Measurements from ENCODE around the gene RREB1. TPM values are rescaled to one million over a fixed set of nuclear protein-coding genes. Genes with fewer than 3 reads are reported as not detected.

The RREB1 gene
- total and polyA plus RNA-seq, 4 donors = 3.5 to 44.7 (median 17.8) TPM

DNA sequence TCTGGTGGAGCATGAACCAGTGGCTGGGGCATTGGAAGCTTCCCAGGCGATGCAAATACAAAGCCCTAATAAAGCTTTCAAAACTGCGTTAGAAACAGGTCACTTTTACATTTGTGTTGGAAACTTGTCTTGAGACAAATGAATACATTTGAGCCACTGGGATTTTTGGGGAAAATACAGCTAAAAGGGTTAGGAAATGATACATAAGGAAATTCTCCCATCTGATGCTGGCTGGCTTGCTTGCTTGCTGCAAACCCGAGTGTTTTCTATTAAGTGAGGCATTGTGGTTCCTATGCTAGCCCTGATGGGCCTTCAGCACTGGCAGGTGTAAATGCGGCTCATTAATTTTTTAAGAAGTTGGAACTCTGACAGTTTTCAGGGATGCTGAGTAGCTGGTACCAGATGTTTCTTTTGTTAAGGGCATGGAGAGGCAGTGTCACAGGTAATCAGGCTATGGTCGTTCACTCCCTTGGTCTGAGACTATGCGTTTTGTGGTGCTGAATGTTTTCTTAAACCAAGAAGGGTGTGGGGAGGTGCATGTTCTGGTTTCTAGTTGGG lies 35.2 kb downstream of the RREB1 start:
- no peaks in the 10 kb centered on the region for H3K36me3 ChIP-seq (ENCODE audit: control insufficient read depth in 1 of 2, insufficient read depth in 2 of 2, low read length in 1 of 2)
- ATAC-seq (ENCODE audit: low FRiP score) (no peak), DNase-seq (no peak)
- H3K4me1 ChIP-seq (ENCODE audit: control insufficient read depth in 1 of 2, insufficient read depth in 2 of 2, low read length in 2 of 2) = peaks cover 2 to 7% of the 10 kb centered on the region in 2 donors
- H3K4me3 ChIP-seq (ENCODE audit: low read length in 2 of 2) = no peak overlapping the region
- WGBS, 2 donors = 73 to 80% methylated on average over 6 of the region's 6 CpGs
- peak overlapping the region in 1 of 2 donors; percentile 6 for H3K27ac ChIP-seq (ENCODE audit: low read depth in 1 of 2, low read length in 2 of 2)
- no peaks in the 10 kb centered on the region for H3K9me3 ChIP-seq (ENCODE audit: control insufficient read depth, low read length)
- no peaks in the 10 kb centered on the region for H3K27me3 ChIP-seq (ENCODE audit: control insufficient read depth in 1 of 2, insufficient read depth in 2 of 2, low read length in 1 of 2)
- intact Hi-C loops (cut with DNase I) = no loop called here

DNA sequence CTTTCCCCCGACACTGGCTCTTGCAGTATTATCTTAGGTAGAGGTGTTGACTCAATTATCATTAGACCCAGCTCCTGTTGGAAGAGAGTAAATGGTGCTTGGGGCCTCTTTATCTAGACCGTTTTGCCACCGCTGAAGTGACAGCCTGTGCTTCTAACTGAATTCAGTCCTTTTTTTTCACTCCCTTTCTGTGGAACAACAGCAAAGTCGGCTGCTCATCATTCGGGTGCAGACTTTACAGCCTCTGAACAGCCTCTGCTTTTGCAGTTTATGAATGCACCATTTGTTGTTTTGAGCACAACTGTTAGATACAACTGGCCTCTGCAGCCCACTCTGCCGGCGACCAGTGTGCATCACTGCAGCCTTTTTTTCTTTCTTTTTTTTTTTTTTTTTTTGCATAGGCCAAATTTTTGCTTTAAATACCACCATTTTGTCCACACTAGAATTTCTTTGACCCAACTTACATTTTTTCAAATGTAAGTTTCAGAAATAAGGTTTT lies 35.8 kb downstream of the RREB1 start:
- ATAC-seq (ENCODE audit: low FRiP score) = no peak
- no peak overlapping the region for H3K27ac ChIP-seq (ENCODE audit: low read depth in 1 of 2, low read length in 2 of 2)
- WGBS, 2 donors = 74 to 79% methylated on average over 7 of the region's 7 CpGs
- H3K36me3 ChIP-seq (ENCODE audit: control insufficient read depth in 1 of 2, insufficient read depth in 2 of 2, low read length in 1 of 2) = no peaks in the 10 kb centered on the region
- H3K27me3 ChIP-seq (ENCODE audit: control insufficient read depth in 1 of 2, insufficient read depth in 2 of 2, low read length in 1 of 2) = no peaks in the 10 kb centered on the region
- peaks cover 3 to 9% of the 10 kb centered on the region in 2 donors for H3K4me1 ChIP-seq (ENCODE audit: control insufficient read depth in 1 of 2, insufficient read depth in 2 of 2, low read length in 2 of 2)
- H3K9me3 ChIP-seq (ENCODE audit: control insufficient read depth, low read length) = no peaks in the 10 kb centered on the region
- intact Hi-C loops (cut with DNase I) = no loop called here
- H3K4me3 ChIP-seq (ENCODE audit: low read length in 2 of 2) = no peak overlapping the region
- no peak for DNase-seq

DNA sequence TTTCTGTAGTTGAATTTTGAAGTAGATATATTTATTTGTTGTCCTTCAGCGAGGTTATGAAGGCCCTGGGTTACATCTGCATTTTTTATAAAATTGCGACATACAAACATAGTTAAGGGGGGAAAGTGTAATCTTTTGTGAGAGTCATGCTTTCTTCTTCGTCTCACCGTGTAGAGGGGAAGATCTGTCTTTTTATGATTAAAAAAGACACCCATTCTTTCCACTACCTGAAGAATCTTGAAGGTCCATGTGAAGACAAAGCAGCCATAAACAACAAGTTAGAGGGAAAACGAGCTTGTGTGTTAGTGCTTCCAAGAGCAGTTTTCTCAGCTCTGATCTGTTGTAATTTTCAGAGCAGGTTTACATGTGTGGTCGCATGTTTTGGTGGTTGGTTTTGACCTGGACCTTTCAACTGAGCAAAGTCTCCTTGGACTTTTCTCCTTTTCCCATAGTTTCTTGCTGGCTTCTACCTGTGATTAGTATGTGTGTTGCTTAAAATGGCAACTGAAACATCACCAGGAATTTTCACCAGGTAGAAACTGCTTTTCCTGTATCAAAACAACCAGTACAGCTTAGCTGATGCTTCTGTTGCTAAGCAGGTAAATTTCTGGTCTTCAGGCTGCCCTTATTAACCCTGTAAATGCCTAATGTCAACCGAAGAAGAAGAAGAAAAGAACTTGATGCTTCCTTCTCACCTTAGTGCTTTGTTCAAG lies 37.3 kb downstream of the RREB1 start:
- no peak for ATAC-seq (ENCODE audit: low FRiP score)

DNA sequence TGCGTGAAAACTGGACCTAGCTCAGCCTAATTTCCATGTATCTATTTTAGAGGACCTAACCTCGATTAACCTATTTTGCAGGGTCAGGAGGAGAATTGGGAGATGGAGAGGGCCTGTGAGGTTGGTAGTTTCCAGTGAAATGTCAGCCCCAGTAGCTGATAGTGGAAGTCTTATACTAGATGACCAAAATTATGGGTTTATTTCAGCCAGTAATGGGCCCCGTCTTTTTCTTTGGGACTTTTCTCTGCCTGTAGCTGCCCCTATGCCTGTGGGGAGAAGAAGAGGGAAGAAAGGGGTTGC lies 37.8 kb downstream of the RREB1 start:
- no peak overlapping the region for H3K4me3 ChIP-seq (ENCODE audit: low read length in 2 of 2)
- no peak for DNase-seq
- H3K27me3 ChIP-seq (ENCODE audit: control insufficient read depth in 1 of 2, insufficient read depth in 2 of 2, low read length in 1 of 2) = no peaks in the 10 kb centered on the region
- intact Hi-C loops (cut with DNase I) = no loop called here
- peak overlapping the region; percentile 9 to 62 for H3K27ac ChIP-seq (ENCODE audit: low read depth in 1 of 2, low read length in 2 of 2)
- peaks cover 3 to 9% of the 10 kb centered on the region in 2 donors for H3K4me1 ChIP-seq (ENCODE audit: control insufficient read depth in 1 of 2, insufficient read depth in 2 of 2, low read length in 2 of 2)
- H3K36me3 ChIP-seq (ENCODE audit: control insufficient read depth in 1 of 2, insufficient read depth in 2 of 2, low read length in 1 of 2) = no peaks in the 10 kb centered on the region
- 83 to 85% methylated on average over 3 of the region's 3 CpGs for WGBS, 2 donors
- H3K9me3 ChIP-seq (ENCODE audit: control insufficient read depth, low read length) = no peaks in the 10 kb centered on the region
- ATAC-seq (ENCODE audit: low FRiP score) = no peak

More for the DNA sequence above, 37.3 kb downstream of the RREB1 start:
- intact Hi-C loops (cut with DNase I) = no loop called here
- H3K27me3 ChIP-seq (ENCODE audit: control insufficient read depth in 1 of 2, insufficient read depth in 2 of 2, low read length in 1 of 2) = no peaks in the 10 kb centered on the region
- 81 to 85% methylated on average over 7 of the region's 7 CpGs for WGBS, 2 donors
- H3K9me3 ChIP-seq (ENCODE audit: control insufficient read depth, low read length) = no peaks in the 10 kb centered on the region
- no peak overlapping the region for H3K4me3 ChIP-seq (ENCODE audit: low read length in 2 of 2)
- H3K27ac ChIP-seq (ENCODE audit: low read depth in 1 of 2, low read length in 2 of 2) = peak overlapping the region in 1 of 2 donors; percentile 62
- no peaks in the 10 kb centered on the region for H3K36me3 ChIP-seq (ENCODE audit: control insufficient read depth in 1 of 2, insufficient read depth in 2 of 2, low read length in 1 of 2)
- DNase-seq = no peak
- peaks cover 3 to 9% of the 10 kb centered on the region in 2 donors for H3K4me1 ChIP-seq (ENCODE audit: control insufficient read depth in 1 of 2, insufficient read depth in 2 of 2, low read length in 2 of 2)

DNA sequence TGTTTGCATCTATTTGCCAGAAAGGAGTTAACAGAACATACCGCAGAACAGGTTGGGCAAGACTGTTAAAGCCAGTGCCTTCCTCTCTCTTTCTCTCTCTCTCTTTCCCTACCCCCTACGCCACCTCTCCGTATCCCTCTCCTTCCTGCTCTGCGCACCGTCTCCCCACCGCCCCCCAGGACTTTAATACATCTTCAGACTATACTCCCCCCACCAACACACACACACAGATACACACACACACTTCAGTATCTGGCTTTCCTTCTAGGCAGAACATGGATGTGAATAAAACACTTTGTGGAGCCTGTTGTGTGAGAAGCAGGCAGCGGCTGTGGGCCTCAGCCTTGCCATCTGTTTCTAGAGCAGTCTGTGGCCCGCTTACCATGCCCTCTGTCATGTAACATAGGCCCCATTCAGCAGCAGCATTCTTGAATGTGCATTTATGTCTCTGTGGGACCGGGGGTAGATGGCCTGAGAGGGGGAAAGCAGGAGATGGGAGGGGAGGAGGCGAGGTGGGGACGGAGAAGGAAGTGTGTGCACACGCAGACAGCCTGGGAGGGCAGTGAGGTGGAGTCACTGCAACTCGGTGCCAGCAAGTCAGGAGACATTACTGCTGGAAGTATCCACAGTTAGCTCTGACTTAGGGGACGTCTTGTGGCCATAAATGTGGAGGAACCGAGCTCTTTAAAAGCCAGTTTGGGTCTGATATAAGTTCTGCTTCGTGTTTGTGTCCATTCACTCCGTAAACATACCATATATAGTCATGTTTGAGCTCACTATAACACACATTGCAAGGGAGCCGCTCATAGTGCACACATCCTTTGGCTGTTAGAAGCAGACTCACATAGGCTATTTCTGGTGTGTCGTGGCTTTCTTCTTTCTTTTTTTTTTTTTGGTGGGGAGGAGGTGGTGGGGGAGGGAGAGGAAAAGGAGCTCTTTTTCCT lies 38.4 kb downstream of the RREB1 start:
- ATAC-seq (ENCODE audit: low FRiP score) = peak; percentile 82
- intact Hi-C loops (cut with DNase I) = no loop called here

DNA sequence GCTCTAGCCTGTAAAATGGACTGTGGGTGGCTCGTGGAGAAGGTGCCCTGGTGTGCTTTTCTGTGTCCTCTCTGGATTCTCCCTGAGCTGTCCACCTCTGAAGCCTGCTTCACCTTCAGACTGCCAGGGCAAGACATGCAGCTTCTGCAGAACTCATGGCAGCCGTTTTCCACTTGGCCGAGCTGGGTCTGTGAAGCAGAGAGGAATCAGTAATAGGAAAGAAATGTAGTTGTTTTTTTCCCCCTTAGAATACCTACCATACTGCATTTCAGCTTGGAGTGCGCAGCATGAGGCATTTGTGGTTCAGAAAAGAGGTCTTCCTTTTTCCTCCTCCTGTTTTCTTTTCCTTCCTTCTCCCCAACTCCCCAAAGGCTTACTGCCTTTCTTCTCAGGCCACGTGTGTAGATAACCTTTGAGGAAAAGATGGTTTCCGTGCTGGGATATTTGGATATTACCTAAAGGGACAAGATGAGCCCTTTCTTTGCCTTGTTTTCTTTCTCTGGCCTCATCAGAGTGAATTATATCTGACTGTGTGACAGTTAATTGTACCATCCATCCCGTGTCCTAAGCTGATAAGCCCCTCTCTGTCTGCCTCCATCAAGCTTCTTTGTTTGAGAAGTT lies 39.4 kb downstream of the RREB1 start:
- no peaks in the 10 kb centered on the region for H3K27me3 ChIP-seq (ENCODE audit: control insufficient read depth in 1 of 2, insufficient read depth in 2 of 2, low read length in 1 of 2)
- DNase-seq (no peak), ATAC-seq (ENCODE audit: low FRiP score) (no peak)
- no peaks in the 10 kb centered on the region for H3K36me3 ChIP-seq (ENCODE audit: control insufficient read depth in 1 of 2, insufficient read depth in 2 of 2, low read length in 1 of 2)
- intact Hi-C loops (cut with DNase I) = no loop called here
- no peak overlapping the region for H3K4me3 ChIP-seq (ENCODE audit: low read length in 2 of 2)
- H3K4me1 ChIP-seq (ENCODE audit: control insufficient read depth in 1 of 2, insufficient read depth in 2 of 2, low read length in 2 of 2) = peaks cover 3 to 9% of the 10 kb centered on the region in 2 donors
- 42 to 46% methylated on average over 7 of the region's 7 CpGs for WGBS, 2 donors
- H3K9me3 ChIP-seq (ENCODE audit: control insufficient read depth, low read length) = no peaks in the 10 kb centered on the region
- peak overlapping the region in 1 of 2 donors; percentile 50 for H3K27ac ChIP-seq (ENCODE audit: low read depth in 1 of 2, low read length in 2 of 2)

More for the DNA sequence above, 38.4 kb downstream of the RREB1 start:
- Histone ChIP-seq H3K27me3 (ENCODE audit: control insufficient read depth in 1 of 2, insufficient read depth in 2 of 2, low read length in 1 of 2) (no peaks in the 10 kb centered on the region), H3K4me3 (ENCODE audit: low read length in 2 of 2) (no peak overlapping the region), H3K36me3 (ENCODE audit: control insufficient read depth in 1 of 2, insufficient read depth in 2 of 2, low read length in 1 of 2) (no peaks in the 10 kb centered on the region), H3K9me3 (ENCODE audit: control insufficient read depth, low read length) (no peaks in the 10 kb centered on the region), H3K4me1 (ENCODE audit: control insufficient read depth in 1 of 2, insufficient read depth in 2 of 2, low read length in 2 of 2) (peaks cover 3 to 9% of the 10 kb centered on the region in 2 donors), H3K27ac (ENCODE audit: low read depth in 1 of 2, low read length in 2 of 2) (peak overlapping the region; percentile 9 to 62)
- whole genome bisulfite sequencing, 2 donors = 37 to 39% methylated on average over 19 of the region's 19 CpGs
- peak in 1 of 2 donors; percentile 76 for DNase-seq

DNA sequence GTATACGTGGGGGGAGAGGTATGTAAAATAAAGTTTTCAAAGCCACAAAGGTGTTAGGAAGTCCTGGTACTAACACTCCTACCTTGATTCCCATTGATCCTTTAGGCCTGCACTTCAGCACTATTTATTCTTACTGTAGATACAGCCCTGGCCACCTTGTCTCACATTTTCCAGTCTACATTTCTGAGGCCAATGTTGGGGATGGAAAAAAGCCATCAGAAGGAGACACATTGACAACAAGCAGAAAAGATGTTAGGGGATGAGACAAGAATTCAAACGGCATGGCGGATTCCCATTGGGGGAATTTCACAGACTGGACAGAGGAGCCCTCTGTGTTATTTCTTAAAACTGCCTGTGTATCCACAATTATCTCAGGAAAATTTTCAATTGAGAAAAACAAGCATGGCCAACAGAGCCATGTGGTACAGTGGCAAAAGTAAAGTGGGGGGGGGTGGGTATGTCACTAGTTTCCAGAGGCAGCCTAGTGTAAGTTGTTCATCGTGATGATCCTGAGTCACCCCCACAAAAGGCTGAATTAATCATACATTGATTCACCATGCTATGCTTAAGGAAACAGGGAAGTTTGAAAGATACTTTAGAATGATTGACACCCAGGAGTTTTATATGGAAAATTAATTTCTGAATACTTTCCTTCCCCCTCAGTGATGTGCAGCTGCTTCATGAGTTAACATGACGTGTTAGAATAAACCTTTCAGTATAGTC lies 40.5 kb downstream of the RREB1 start:
- Histone ChIP-seq H3K9me3 (ENCODE audit: control insufficient read depth, low read length) (no peaks in the 10 kb centered on the region), H3K4me1 (ENCODE audit: control insufficient read depth in 1 of 2, insufficient read depth in 2 of 2, low read length in 2 of 2) (peaks cover 3 to 14% of the 10 kb centered on the region in 2 donors), H3K27ac (ENCODE audit: low read depth in 1 of 2, low read length in 2 of 2) (no peak overlapping the region), H3K4me3 (ENCODE audit: low read length in 2 of 2) (no peak overlapping the region), H3K27me3 (ENCODE audit: control insufficient read depth in 1 of 2, insufficient read depth in 2 of 2, low read length in 1 of 2) (no peaks in the 10 kb centered on the region), H3K36me3 (ENCODE audit: control insufficient read depth in 1 of 2, insufficient read depth in 2 of 2, low read length in 1 of 2) (no peaks in the 10 kb centered on the region)
- WGBS, 2 donors = 78 to 83% methylated on average over 5 of the region's 5 CpGs
- intact Hi-C loops (cut with DNase I) = no loop called here
- ATAC-seq (ENCODE audit: low FRiP score) = no peak
- no peak for DNase-seq

All from aorta (tissue), 5 donors.